Effector memory CD8-positive, alpha-beta T cell (primary cell): ENCODE data around the gene LGALS1.
A peak's percentile ranks its signal among the peaks of the same experiment; 100 is the strongest.

Experiments used
- ATAC-seq: fragments of 150-1000 bp; cut with Tn5 transposase; replicated peaks from 2 replicates; pipeline ENCODE4 v1.10.0; 2021; ENCODE audit warnings: mild to moderate bottlenecking, moderate library complexity
- DNase-seq, 3 experiments: peaks; one replicate each; pipeline ENCODE4 v3.0.0; 2021
- H3K27ac Mint-ChIP-seq, 2 donors: one replicate each; pipeline ENCODE4 v1.8.0; 2022; ENCODE audit warnings: mild to moderate bottlenecking in 2 of 2, mixed read lengths in 2 of 2, moderate library complexity in 2 of 2
- H3K27me3 Mint-ChIP-seq, 2 donors: one replicate each; pipeline ENCODE4 v1.8.0; 2022; ENCODE audit warnings: mixed read lengths in 2 of 2
- H3K36me3 Mint-ChIP-seq: one replicate; pipeline ENCODE4 v1.8.0; 2022; ENCODE audit warnings: mild to moderate bottlenecking, moderate library complexity, mixed read lengths; ENCODE audit not compliant: insufficient read depth
- H3K4me1 Mint-ChIP-seq, 2 donors: one replicate each; pipeline ENCODE4 v1.8.0; 2022; ENCODE audit warnings: low read depth in 2 of 2, mixed read lengths in 2 of 2
- H3K4me3 Mint-ChIP-seq, 2 donors: one replicate each; pipeline ENCODE4 v1.8.0; 2022; ENCODE audit warnings: mild to moderate bottlenecking in 2 of 2, mixed read lengths in 2 of 2, moderate library complexity in 2 of 2
- H3K9me3 Mint-ChIP-seq, 2 donors: one replicate each; pipeline ENCODE4 v1.8.0; 2022; ENCODE audit warnings: mixed read lengths in 2 of 2

Gene LGALS1

GRCh38 chr22:37633625-37634416, 41.6 kb upstream of the LGALS1 start:
- Mint-ChIP-seq H3K27ac (peak overlapping the region; percentile 96), H3K36me3 (peaks cover 11% of the 10 kb centered on the region), H3K4me3 (peak overlapping the region; percentile 87 to 99), H3K27me3 (no peaks in the 10 kb centered on the region), H3K9me3 (no peaks in the 10 kb centered on the region), H3K4me1 (peaks cover 64 to 66% of the 10 kb centered on the region in 2 donors)
- ATAC-seq (peak; percentile 72), DNase-seq (peak; percentile 51 to 56 (median 51))

- Mint-ChIP-seq H3K36me3 (peaks cover 11% of the 10 kb centered on the region), H3K9me3 (no peaks in the 10 kb centered on the region), H3K27me3 (no peaks in the 10 kb centered on the region), H3K4me3 (peak overlapping the region; percentile 87 to 99), H3K4me1 (peaks cover 64% of the 10 kb centered on the region in 2 donors), H3K27ac (peak overlapping the region; percentile 96)
- DNase-seq (peak in 1 of 3 experiments; percentile 17), ATAC-seq (no peak)
These were observed 41.0 kb upstream of the LGALS1 start for GRCh38 chr22:37634417-37634924.

- ATAC-seq (no peak), DNase-seq (no peak)
- peaks cover 64 to 65% of the 10 kb centered on the region in 2 donors for H3K4me1 Mint-ChIP-seq
- no peaks in the 10 kb centered on the region for H3K9me3 Mint-ChIP-seq
- H3K27me3 Mint-ChIP-seq: no peaks in the 10 kb centered on the region
- peak overlapping the region; percentile 87 to 99 for H3K4me3 Mint-ChIP-seq
- H3K36me3 Mint-ChIP-seq: peaks cover 11% of the 10 kb centered on the region
- H3K27ac Mint-ChIP-seq: peak overlapping the region; percentile 96
These were observed 40.3 kb upstream of the LGALS1 start for GRCh38 chr22:37635157-37635556.

- DNase-seq: peak in 1 of 3 experiments; percentile 24
- H3K9me3 Mint-ChIP-seq: no peaks in the 10 kb centered on the region
- ATAC-seq: no peak
- H3K4me3 Mint-ChIP-seq: peak overlapping the region; percentile 94 to 99
- peak overlapping the region; percentile 86 to 96 for H3K27ac Mint-ChIP-seq
- H3K27me3 Mint-ChIP-seq: no peaks in the 10 kb centered on the region
- H3K36me3 Mint-ChIP-seq: peaks cover 20% of the 10 kb centered on the region
- H3K4me1 Mint-ChIP-seq: peaks cover 66 to 68% of the 10 kb centered on the region in 2 donors
These were observed 39.1 kb upstream of the LGALS1 start for GRCh38 chr22:37636186-37636948.

- Mint-ChIP-seq H3K9me3 (no peaks in the 10 kb centered on the region), H3K27ac (peak overlapping the region; percentile 86 to 96), H3K27me3 (no peaks in the 10 kb centered on the region), H3K36me3 (peaks cover 20% of the 10 kb centered on the region), H3K4me3 (peak overlapping the region; percentile 94 to 99), H3K4me1 (peaks cover 60 to 64% of the 10 kb centered on the region in 2 donors)
- DNase-seq (no peak), ATAC-seq (no peak)
These were observed 38.5 kb upstream of the LGALS1 start for GRCh38 chr22:37636949-37637273.

- no peaks in the 10 kb centered on the region for H3K27me3 Mint-ChIP-seq
- DNase-seq (peak in 1 of 3 experiments; percentile 26), ATAC-seq (peak; percentile 42)
- no peaks in the 10 kb centered on the region for H3K9me3 Mint-ChIP-seq
- H3K27ac Mint-ChIP-seq: peak overlapping the region; percentile 86 to 97
- peak overlapping the region; percentile 94 to 99 for H3K4me3 Mint-ChIP-seq
- H3K4me1 Mint-ChIP-seq: peaks cover 61% of the 10 kb centered on the region in 2 donors
- peaks cover 24% of the 10 kb centered on the region for H3K36me3 Mint-ChIP-seq
These were observed 36.9 kb upstream of the LGALS1 start for GRCh38 chr22:37638391-37639069.

- peaks cover 31% of the 10 kb centered on the region for H3K36me3 Mint-ChIP-seq
- peaks cover 59% of the 10 kb centered on the region in 2 donors for H3K4me1 Mint-ChIP-seq
- peak within 1 kb of the TSS; percentile 94 to 99 for H3K4me3 Mint-ChIP-seq
- H3K9me3 Mint-ChIP-seq: no peaks in the 10 kb centered on the region
- no peaks in the 10 kb centered on the region for H3K27me3 Mint-ChIP-seq
- H3K27ac Mint-ChIP-seq: peak within 1 kb of the TSS; percentile 96 to 97
- ATAC-seq (peak; percentile 49), DNase-seq (peak; percentile 33 to 46 (median 35))
These were observed 36.2 kb upstream of the LGALS1 start, which contains the start of gene SH3BP1 for GRCh38 chr22:37639070-37639760. Gene SH3BP1, plus strand, starts transcription at chr22:37639669. Its CDS starts 119 bp downstream, at chr22:37639788.

- peak overlapping the region; percentile 91 to 96 for H3K27ac Mint-ChIP-seq
- peaks cover 37% of the 10 kb centered on the region for H3K36me3 Mint-ChIP-seq
- peak; percentile 18 for ATAC-seq
- H3K27me3 Mint-ChIP-seq: no peaks in the 10 kb centered on the region
- no peak for DNase-seq
- H3K9me3 Mint-ChIP-seq: no peaks in the 10 kb centered on the region
- H3K4me1 Mint-ChIP-seq: peaks cover 54 to 56% of the 10 kb centered on the region in 2 donors
- H3K4me3 Mint-ChIP-seq: peak overlapping the region; percentile 94 to 99
These were observed 35.5 kb upstream of the LGALS1 start for GRCh38 chr22:37639771-37640590.

GRCh38 chr22:37640591-37641560, 34.6 kb upstream of the LGALS1 start:
- peaks cover 46% of the 10 kb centered on the region for H3K36me3 Mint-ChIP-seq
- peak overlapping the region; percentile 94 to 99 for H3K4me3 Mint-ChIP-seq
- no peak for DNase-seq
- H3K27me3 Mint-ChIP-seq: no peaks in the 10 kb centered on the region
- H3K27ac Mint-ChIP-seq: peak overlapping the region; percentile 91 to 96
- peaks cover 53 to 54% of the 10 kb centered on the region in 2 donors for H3K4me1 Mint-ChIP-seq
- no peaks in the 10 kb centered on the region for H3K9me3 Mint-ChIP-seq
- ATAC-seq: peak; percentile 17

GRCh38 chr22:37641561-37641949, 33.9 kb upstream of the LGALS1 start:
- peak overlapping the region in 1 of 2 donors; percentile 96 for H3K27ac Mint-ChIP-seq
- no peaks in the 10 kb centered on the region for H3K27me3 Mint-ChIP-seq
- H3K4me3 Mint-ChIP-seq: peak overlapping the region; percentile 94 to 99
- H3K4me1 Mint-ChIP-seq: peaks cover 48% of the 10 kb centered on the region in 2 donors
- no peak for ATAC-seq
- peaks cover 53% of the 10 kb centered on the region for H3K36me3 Mint-ChIP-seq
- no peak for DNase-seq
- H3K9me3 Mint-ChIP-seq: no peaks in the 10 kb centered on the region

- H3K4me3 Mint-ChIP-seq: peak overlapping the region; percentile 65 to 94
- peaks cover 67% of the 10 kb centered on the region for H3K36me3 Mint-ChIP-seq
- peaks cover 32 to 37% of the 10 kb centered on the region in 2 donors for H3K4me1 Mint-ChIP-seq
- H3K9me3 Mint-ChIP-seq: no peaks in the 10 kb centered on the region
- DNase-seq: peak; percentile 86 to 89 (median 89)
- peak overlapping the region; percentile 44 to 93 for H3K27ac Mint-ChIP-seq
- peak; percentile 61 for ATAC-seq
- H3K27me3 Mint-ChIP-seq: no peaks in the 10 kb centered on the region
These were observed 32.1 kb upstream of the LGALS1 start for GRCh38 chr22:37643225-37643847.
